Measurements from ENCODE around the gene RGS9. TPM values are rescaled to one million over a fixed set of nuclear protein-coding genes. Genes with fewer than 3 reads are reported as not detected.

Gene RGS9
- total RNA-seq, 4 donors from 2014 or later = 1.2 to 4.4 (median 2.8) TPM

GRCh38 chr17:65131946-65132345, 5.2 kb upstream of the RGS9 start:
- ATAC-seq (no peak), DNase-seq (no peak)
- Histone ChIP-seq H3K27ac (no peak overlapping the region), H3K9me3 (no peaks in the 10 kb centered on the region), H3K27me3 (peaks cover 0 to 5% (median 0%) of the 10 kb centered on the region in 3 donors), H3K4me1 (no peaks in the 10 kb centered on the region), H3K36me3 (no peaks in the 10 kb centered on the region), H3K4me3 (no peak overlapping the region)
- in situ Hi-C loops (cut with MboI; ENCODE audit: low sequenced_read_pairs in 4 of 4) (loop anchor here in 1 of 4 donors (10.0 kb wide), 1 partner anchor 63 kb away; no protein-coding TSS in a partner anchor), intact Hi-C loops (cut with DNase I; ENCODE audit: low total_unique reads) (no loop called here)
- TF ChIP-seq POLR2A (IDR thresholded peaks at IDR 0.05) (no peak), CTCF (IDR thresholded peaks at IDR 0.05 in 4 of 5, conservative IDR thresholded peaks at IDR 0.05 in 1 of 5) (no peak)

DNA sequence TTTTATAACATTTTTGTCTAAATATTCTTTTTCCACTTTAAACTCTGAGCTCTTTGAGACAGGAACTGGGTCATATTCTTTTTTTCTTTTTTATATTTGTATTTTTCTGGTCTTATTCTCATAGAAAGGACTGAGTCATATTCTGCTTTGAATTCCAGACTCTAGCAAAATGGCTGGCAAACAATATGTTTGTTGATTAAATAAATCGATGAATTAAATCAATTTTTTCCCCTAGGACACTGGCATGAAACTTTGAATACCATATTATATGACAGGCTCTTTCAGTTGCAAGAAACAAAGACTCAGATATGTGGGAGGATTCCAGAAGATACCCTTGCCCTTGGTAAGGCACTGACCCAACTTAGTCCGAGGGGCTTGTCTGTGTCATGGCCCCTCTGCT, 3.1 kb upstream of the RGS9 start:
- TF ChIP-seq POLR2A (IDR thresholded peaks at IDR 0.05) (no peak), CTCF (IDR thresholded peaks at IDR 0.05 in 4 of 5, conservative IDR thresholded peaks at IDR 0.05 in 1 of 5) (no peak)
- DNase-seq (no peak), ATAC-seq (no peak)
- H3K9me3 ChIP-seq = no peaks in the 10 kb centered on the region
- in situ Hi-C loops (cut with MboI; ENCODE audit: low sequenced_read_pairs in 4 of 4) (loop anchor here in 1 of 4 donors (10.0 kb wide), 1 partner anchor 61 kb away; no protein-coding TSS in a partner anchor), intact Hi-C loops (cut with DNase I; ENCODE audit: low total_unique reads) (no loop called here)
- H3K4me3 ChIP-seq = no peak overlapping the region
- no peaks in the 10 kb centered on the region for H3K36me3 ChIP-seq
- peaks cover 0 to 3% (median under 1%) of the 10 kb centered on the region in 3 donors for H3K27me3 ChIP-seq
- H3K27ac ChIP-seq = no peak overlapping the region
- H3K4me1 ChIP-seq = peaks cover 4 to 5% of the 10 kb centered on the region in 2 donors

DNA sequence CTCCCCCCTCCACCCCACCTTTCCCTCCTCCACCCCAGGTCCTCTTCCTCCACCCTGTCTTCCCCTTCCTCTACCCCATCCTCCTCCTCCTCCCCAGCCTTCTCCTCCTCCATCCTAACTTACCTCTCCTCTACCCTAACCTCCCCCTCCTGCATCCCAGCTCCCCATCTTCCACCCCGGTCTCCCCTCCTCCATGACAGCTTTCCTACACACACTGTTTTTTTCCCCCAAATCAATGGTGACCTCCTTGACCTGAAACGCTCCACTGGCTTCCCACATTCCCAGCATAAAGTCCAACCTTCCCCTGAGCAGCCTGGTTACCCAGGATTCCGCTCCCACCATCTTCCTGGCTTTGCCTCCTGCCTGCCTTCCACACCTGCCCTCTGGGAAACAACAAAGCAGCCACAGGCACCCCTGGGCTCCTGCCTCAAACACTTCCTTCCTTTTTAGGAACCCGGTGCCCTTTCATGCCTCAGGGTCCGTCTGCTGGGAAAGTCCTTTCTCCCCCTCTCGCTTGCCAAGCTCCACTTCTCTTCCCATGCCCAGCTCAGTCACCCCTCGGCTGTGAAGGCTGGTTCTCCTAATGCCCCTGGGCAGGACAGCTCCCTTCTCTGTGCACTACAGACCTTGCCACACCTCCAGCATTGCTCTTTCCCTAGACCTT, 2.1 kb downstream of the RGS9 start:
- intact Hi-C loops (cut with DNase I; ENCODE audit: low total_unique reads) = no loop called here
- no peak overlapping the region for H3K4me3 ChIP-seq
- H3K27ac ChIP-seq = no peak overlapping the region
- H3K9me3 ChIP-seq = no peaks in the 10 kb centered on the region
- H3K27me3 ChIP-seq = peaks cover 0 to 15% (median 10%) of the 10 kb centered on the region in 3 donors
- no peak for DNase-seq
- H3K4me1 ChIP-seq = peaks cover 4 to 5% of the 10 kb centered on the region in 2 donors
- TF ChIP-seq CTCF (IDR thresholded peaks at IDR 0.05 in 4 of 5, conservative IDR thresholded peaks at IDR 0.05 in 1 of 5) (no peak), POLR2A (IDR thresholded peaks at IDR 0.05) (no peak)
- in situ Hi-C loops (cut with MboI; ENCODE audit: low sequenced_read_pairs in 4 of 4) = loop anchor here in 1 of 4 donors (10.0 kb wide), 1 partner anchor 56 kb away; no protein-coding TSS in a partner anchor
- no peaks in the 10 kb centered on the region for H3K36me3 ChIP-seq
- no peak for ATAC-seq

GRCh38 chr17:65142247-65142646, 5.1 kb downstream of the RGS9 start:
- Histone ChIP-seq H3K27me3 (peaks cover 0 to 15% (median 10%) of the 10 kb centered on the region in 3 donors), H3K9me3 (no peaks in the 10 kb centered on the region), H3K4me1 (peaks cover 4 to 5% of the 10 kb centered on the region in 2 donors), H3K27ac (no peak overlapping the region), H3K4me3 (no peak overlapping the region), H3K36me3 (no peaks in the 10 kb centered on the region)
- DNase-seq (no peak), ATAC-seq (no peak)
- TF ChIP-seq CTCF (IDR thresholded peaks at IDR 0.05 in 4 of 5, conservative IDR thresholded peaks at IDR 0.05 in 1 of 5) (no peak), POLR2A (IDR thresholded peaks at IDR 0.05) (no peak)
- in situ Hi-C loops (cut with MboI; ENCODE audit: low sequenced_read_pairs in 4 of 4) = no loop called here
- intact Hi-C loops (cut with DNase I; ENCODE audit: low total_unique reads) = no loop called here

All from gastrocnemius medialis (tissue), 4 donors.